Activated T-helper 1 cell treated with anti-CD3 and anti-CD28 coated beads, Interleukin-12 subunit alpha, Interleukin-12 subunit beta, Interleukin-2, Interleukin-4 antibody, amounts not matched to agents 30 ng/mL and 10 ng/mL and 1 ng/mL, durations not matched to agents 14 hours and 24 hours and 36 hours (primary cell): Measurements from ENCODE around the gene NEK7. TPM values are rescaled to one million over a fixed set of nuclear protein-coding genes. Genes with fewer than 3 reads are reported as not detected.

Experiments
- DNase-seq: peaks from one replicate; pipeline ENCODE4 v3.0.0; 2021; ENCODE audit warnings: low spot score
- H3K27ac Mint-ChIP-seq: one replicate; pipeline ENCODE4 v1.8.0; 2021; ENCODE audit warnings: mild to moderate bottlenecking, mixed read lengths
- H3K27me3 Mint-ChIP-seq: one replicate; pipeline ENCODE4 v1.8.0; 2022; ENCODE audit warnings: mild to moderate bottlenecking, moderate library complexity, mixed read lengths; ENCODE audit not compliant: insufficient read depth
- H3K36me3 Mint-ChIP-seq: one replicate; pipeline ENCODE4 v1.8.0; 2021; ENCODE audit warnings: low read depth, mixed read lengths
- H3K4me1 Mint-ChIP-seq: one replicate; pipeline ENCODE4 v1.8.0; 2021; ENCODE audit warnings: low read depth, mixed read lengths
- H3K4me3 Mint-ChIP-seq: one replicate; pipeline ENCODE4 v1.8.0; 2021; ENCODE audit warnings: mild to moderate bottlenecking, moderate library complexity, mixed read lengths
- H3K9me3 Mint-ChIP-seq: one replicate; pipeline ENCODE4 v1.8.0; 2021; ENCODE audit warnings: mixed read lengths
- intact Hi-C: fragments of 100-400 bp; cut with micrococcal nuclease; formaldehyde crosslinking; loops from one replicate; pipeline ENCODE4 v1.15.1; 2024
- total RNA-seq: library from RNA; stranded (reverse); gene quantifications from 2 replicates; pipeline ENCODE4 v1.2.3, GENCODE V29; 2022

The NEK7 gene
- total RNA-seq, 1 donor from 2014 or later = 71.8 TPM

- Mint-ChIP-seq H3K4me1 (peaks cover 81% of the 10 kb centered on the region), H3K9me3 (no peaks in the 10 kb centered on the region), H3K4me3 (peak overlapping the region; percentile 76), H3K27ac (peak overlapping the region; percentile 98), H3K36me3 (peaks cover 18% of the 10 kb centered on the region), H3K27me3 (no peaks in the 10 kb centered on the region)
- no peak for DNase-seq
- intact Hi-C loops = loop anchor here (2.0 to 10.0 kb wide), 6 partner anchors 15 to 1059 kb away; no protein-coding TSS in a partner anchor
These were observed 9.3 kb downstream of the NEK7 start for GRCh38 chr1:198165927-198166647.

GRCh38 chr1:198166900-198167299, 10.1 kb downstream of the NEK7 start:
- peaks cover 19% of the 10 kb centered on the region for H3K36me3 Mint-ChIP-seq
- H3K4me3 Mint-ChIP-seq = peak overlapping the region; percentile 56
- DNase-seq = no peak
- H3K4me1 Mint-ChIP-seq = peaks cover 78% of the 10 kb centered on the region
- H3K27ac Mint-ChIP-seq = peak overlapping the region; percentile 91
- H3K27me3 Mint-ChIP-seq = no peaks in the 10 kb centered on the region
- no peaks in the 10 kb centered on the region for H3K9me3 Mint-ChIP-seq
- intact Hi-C loops = loop anchor here (1.0 to 10.0 kb wide), 9 partner anchors 8 to 1058 kb away; no protein-coding TSS in a partner anchor

- Mint-ChIP-seq H3K4me3 (peak overlapping the region; percentile 56), H3K27me3 (no peaks in the 10 kb centered on the region), H3K9me3 (no peaks in the 10 kb centered on the region), H3K36me3 (peaks cover 19% of the 10 kb centered on the region), H3K4me1 (peaks cover 78% of the 10 kb centered on the region), H3K27ac (peak overlapping the region; percentile 91)
- DNase-seq = peak; percentile 20
- intact Hi-C loops = loop anchor here (1.0 to 10.0 kb wide), 9 partner anchors 8 to 1057 kb away; no protein-coding TSS in a partner anchor
These were observed 10.7 kb downstream of the NEK7 start for GRCh38 chr1:198167436-198167934.

GRCh38 chr1:198168227-198168626, 11.4 kb downstream of the NEK7 start:
- Mint-ChIP-seq H3K36me3 (peaks cover 17% of the 10 kb centered on the region), H3K9me3 (no peaks in the 10 kb centered on the region), H3K27ac (peak overlapping the region; percentile 91), H3K4me3 (peak overlapping the region; percentile 56), H3K27me3 (no peaks in the 10 kb centered on the region), H3K4me1 (peaks cover 82% of the 10 kb centered on the region)
- DNase-seq = no peak
- intact Hi-C loops = loop anchor here (5.0 to 10.0 kb wide), 3 partner anchors 354 to 1057 kb away; no protein-coding TSS in a partner anchor

- H3K9me3 Mint-ChIP-seq = no peaks in the 10 kb centered on the region
- H3K4me1 Mint-ChIP-seq = peaks cover 88% of the 10 kb centered on the region
- no peaks in the 10 kb centered on the region for H3K27me3 Mint-ChIP-seq
- H3K4me3 Mint-ChIP-seq = peak overlapping the region; percentile 63
- intact Hi-C loops = loop anchor here (5.0 to 10.0 kb wide), 3 partner anchors 353 to 1055 kb away; no protein-coding TSS in a partner anchor
- H3K36me3 Mint-ChIP-seq = peaks cover 17% of the 10 kb centered on the region
- peak overlapping the region; percentile 92 for H3K27ac Mint-ChIP-seq
- no peak for DNase-seq
These were observed 12.9 kb downstream of the NEK7 start for GRCh38 chr1:198169672-198170071.

- peaks cover 10% of the 10 kb centered on the region for H3K36me3 Mint-ChIP-seq
- intact Hi-C loops = loop anchor here (1.0 kb wide), 1 partner anchor 11 kb away; no protein-coding TSS in a partner anchor
- H3K9me3 Mint-ChIP-seq = no peaks in the 10 kb centered on the region
- H3K4me3 Mint-ChIP-seq = peak overlapping the region; percentile 8
- DNase-seq = no peak
- H3K27ac Mint-ChIP-seq = peak overlapping the region; percentile 82
- H3K27me3 Mint-ChIP-seq = no peaks in the 10 kb centered on the region
- peaks cover 84% of the 10 kb centered on the region for H3K4me1 Mint-ChIP-seq
These were observed 15.1 kb downstream of the NEK7 start for GRCh38 chr1:198171667-198172540.

- Mint-ChIP-seq H3K4me1 (peaks cover 84% of the 10 kb centered on the region), H3K27ac (no peak overlapping the region), H3K27me3 (no peaks in the 10 kb centered on the region), H3K9me3 (no peaks in the 10 kb centered on the region), H3K4me3 (no peak overlapping the region), H3K36me3 (peaks cover 10% of the 10 kb centered on the region)
- intact Hi-C loops = loop anchor here (1.0 kb wide), 1 partner anchor 14 kb away; no protein-coding TSS in a partner anchor
- DNase-seq = no peak
These were observed 17.0 kb downstream of the NEK7 start for GRCh38 chr1:198173832-198174231.

GRCh38 chr1:198174297-198174696, 17.5 kb downstream of the NEK7 start:
- H3K4me3 Mint-ChIP-seq = peak overlapping the region; percentile 53
- no peaks in the 10 kb centered on the region for H3K9me3 Mint-ChIP-seq
- peak overlapping the region; percentile 78 for H3K27ac Mint-ChIP-seq
- no peaks in the 10 kb centered on the region for H3K27me3 Mint-ChIP-seq
- H3K4me1 Mint-ChIP-seq = peaks cover 83% of the 10 kb centered on the region
- intact Hi-C loops = loop anchor here (1.0 kb wide), 1 partner anchor 14 kb away; no protein-coding TSS in a partner anchor
- DNase-seq = no peak
- H3K36me3 Mint-ChIP-seq = peaks cover 10% of the 10 kb centered on the region

- Mint-ChIP-seq H3K27ac (peak overlapping the region; percentile 69), H3K27me3 (no peaks in the 10 kb centered on the region), H3K4me1 (peaks cover 84% of the 10 kb centered on the region), H3K36me3 (peaks cover 5% of the 10 kb centered on the region), H3K9me3 (no peaks in the 10 kb centered on the region), H3K4me3 (no peak overlapping the region)
- intact Hi-C loops = loop anchor here (1.0 kb wide), 1 partner anchor 8 kb away; no protein-coding TSS in a partner anchor
- DNase-seq = no peak
These were observed 18.8 kb downstream of the NEK7 start for GRCh38 chr1:198175423-198176170.

- Mint-ChIP-seq H3K9me3 (no peaks in the 10 kb centered on the region), H3K4me1 (peaks cover 87% of the 10 kb centered on the region), H3K27ac (peak overlapping the region; percentile 69), H3K36me3 (peaks cover 5% of the 10 kb centered on the region), H3K4me3 (no peak overlapping the region), H3K27me3 (no peaks in the 10 kb centered on the region)
- no peak for DNase-seq
- intact Hi-C loops = no loop called here
These were observed 19.4 kb downstream of the NEK7 start for GRCh38 chr1:198176179-198176578.

- peak overlapping the region; percentile 5 for H3K4me3 Mint-ChIP-seq
- H3K36me3 Mint-ChIP-seq = peaks cover 3% of the 10 kb centered on the region
- intact Hi-C loops = no loop called here
- H3K27me3 Mint-ChIP-seq = no peaks in the 10 kb centered on the region
- no peak for DNase-seq
- no peaks in the 10 kb centered on the region for H3K9me3 Mint-ChIP-seq
- peaks cover 87% of the 10 kb centered on the region for H3K4me1 Mint-ChIP-seq
- peak overlapping the region; percentile 10 for H3K27ac Mint-ChIP-seq
These were observed 20.7 kb downstream of the NEK7 start for GRCh38 chr1:198177546-198177945.

GRCh38 chr1:198178615-198179014, 21.8 kb downstream of the NEK7 start:
- intact Hi-C loops = no loop called here

More at GRCh38 chr1:198178615-198179014, 21.8 kb downstream of the NEK7 start:
- Mint-ChIP-seq H3K4me3 (no peak overlapping the region), H3K27ac (no peak overlapping the region), H3K36me3 (peaks cover 3% of the 10 kb centered on the region), H3K9me3 (no peaks in the 10 kb centered on the region), H3K4me1 (peaks cover 85% of the 10 kb centered on the region), H3K27me3 (no peaks in the 10 kb centered on the region)
- no peak for DNase-seq
